Smooth muscle cell (in vitro differentiated cells): ENCODE data around the gene NRP2. TPM values are rescaled to one million over a fixed set of nuclear protein-coding genes. Genes with fewer than 3 reads are reported as not detected.

ENCODE experiments used
- DNase-seq: peaks from one replicate; lab custom pipeline; 2025; ENCODE audit not compliant: unreplicated experiment; lab: John Stamatoyannopoulos, UW
- H2AFZ ChIP-seq: fragments of 200-600 bp; sonication (generic); 2 replicates; pipeline ENCODE4 v1.6.0; 2016; ENCODE audit warnings: antibody characterized with exemption, low read depth, mild to moderate bottlenecking
- H3F3A ChIP-seq: fragments of 200-600 bp; sonication (generic); 2 replicates; pipeline ENCODE4 v1.6.0; 2017; ENCODE audit warnings: antibody characterized with exemption, low read depth
- H3K27ac ChIP-seq: fragments of 200-600 bp; sonication (generic); 2 replicates; pipeline ENCODE4 v1.5.1; 2016; ENCODE audit warnings: low read depth, mild to moderate bottlenecking
- H3K27me3 ChIP-seq: fragments of 200-600 bp; sonication (generic); 2 replicates; pipeline ENCODE4 v1.6.1; 2016; ENCODE audit warnings: low read depth, mild to moderate bottlenecking
- H3K36me3 ChIP-seq: fragments of 200-600 bp; sonication (generic); 2 replicates; pipeline ENCODE4 v1.5.1; 2016; ENCODE audit warnings: low read depth
- H3K4me1 ChIP-seq: fragments of 200-600 bp; sonication (generic); 2 replicates; pipeline ENCODE4 v1.5.1; 2016; ENCODE audit warnings: low read depth
- H3K4me2 ChIP-seq: fragments of 200-600 bp; sonication (generic); 2 replicates; pipeline ENCODE4 v1.6.0; 2016; ENCODE audit warnings: mild to moderate bottlenecking
- H3K4me3 ChIP-seq: fragments of 200-600 bp; sonication (generic); 2 replicates; pipeline ENCODE4 v1.5.1; 2016; ENCODE audit warnings: mild to moderate bottlenecking
- H3K79me2 ChIP-seq: fragments of 200-600 bp; sonication (generic); 2 replicates; pipeline ENCODE4 v1.6.0; 2016; ENCODE audit warnings: low read depth, mild to moderate bottlenecking
- H3K9ac ChIP-seq: fragments of 200-600 bp; sonication (generic); 2 replicates; pipeline ENCODE4 v1.6.0; 2016; ENCODE audit warnings: low read depth
- H3K9me3 ChIP-seq: fragments of 200-600 bp; sonication (generic); replicated peaks from 2 replicates; pipeline ENCODE4 v1.5.1; 2016; ENCODE audit warnings: low read depth
- H4K20me1 ChIP-seq: fragments of 200-600 bp; sonication (generic); 2 replicates; pipeline ENCODE4 v1.6.0; 2016; ENCODE audit warnings: low read depth
- WGBS: methylation state at CpG from one replicate; pipeline ENCODE4 v1.1.7; 2016; ENCODE audit warnings: low lambda C conversion rate; 5-methylcytosine and 5-hydroxymethylcytosine counted together
- polyA plus RNA-seq: library from polyadenylated mRNA; unstranded; fragments of >200 nt; fragmentation: Nextera tagmentation; extraction: Ambion mirVana; gene quantifications from 2 replicates; pipeline ENCODE4 v1.2.1, GENCODE V29; 2016
- total RNA-seq: library from RNA; depleted of rRNA; stranded (reverse); fragments of >200 nt; gene quantifications from 2 replicates; pipeline ENCODE4 v1.2.3, GENCODE V29; 2014
- TF ChIP-seq, protein P1 (sequence below): fragments of 200-600 bp; sonication (generic); IDR thresholded peaks from 2 replicates; pipeline ENCODE4 v1.5.1; 2017; ENCODE audit warnings: borderline replicate concordance, mild to moderate bottlenecking, antibody characterized with exemption; ENCODE audit not compliant: insufficient read depth, poor library complexity, severe bottlenecking

Gene NRP2
- total and polyA plus RNA-seq, 2 experiments from 2014 or later = 58.4 to 96.1 TPM

DNA sequence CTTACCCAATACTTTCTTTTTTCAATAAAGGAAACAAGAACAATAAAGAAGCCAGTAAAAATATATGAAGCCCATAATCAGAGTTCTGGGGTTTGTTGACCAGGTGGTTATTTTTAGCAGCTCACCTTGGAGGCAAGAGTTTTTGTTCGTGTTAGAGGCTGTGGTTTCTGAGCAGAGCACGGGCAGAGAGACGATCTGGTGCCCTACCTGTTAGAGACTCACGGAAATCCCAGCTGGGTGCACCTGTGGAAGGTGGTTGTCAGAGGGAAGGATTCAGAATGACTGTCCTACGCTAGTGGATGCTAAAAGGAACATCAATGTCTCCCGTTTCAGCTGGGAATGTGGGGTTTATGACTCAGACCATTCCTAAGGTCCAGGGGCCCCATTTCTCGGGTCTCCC is 87.6 kb downstream of the NRP2 start:
- Histone ChIP-seq H3K4me1 (peaks cover 5% of the 10 kb centered on the region), H3F3A (peaks cover 3% of the 10 kb centered on the region), H2AFZ (no peak overlapping the region), H3K79me2 (no peaks in the 10 kb centered on the region), H4K20me1 (no peaks in the 10 kb centered on the region), H3K27ac (peak overlapping the region; percentile 79), H3K9ac (no peak overlapping the region), H3K4me3 (no peak overlapping the region), H3K9me3 (no peaks in the 10 kb centered on the region), H3K4me2 (peak overlapping the region; percentile 35), H3K27me3 (no peaks in the 10 kb centered on the region), H3K36me3 (no peaks in the 10 kb centered on the region)
- TF ChIP-seq, protein P1, sequence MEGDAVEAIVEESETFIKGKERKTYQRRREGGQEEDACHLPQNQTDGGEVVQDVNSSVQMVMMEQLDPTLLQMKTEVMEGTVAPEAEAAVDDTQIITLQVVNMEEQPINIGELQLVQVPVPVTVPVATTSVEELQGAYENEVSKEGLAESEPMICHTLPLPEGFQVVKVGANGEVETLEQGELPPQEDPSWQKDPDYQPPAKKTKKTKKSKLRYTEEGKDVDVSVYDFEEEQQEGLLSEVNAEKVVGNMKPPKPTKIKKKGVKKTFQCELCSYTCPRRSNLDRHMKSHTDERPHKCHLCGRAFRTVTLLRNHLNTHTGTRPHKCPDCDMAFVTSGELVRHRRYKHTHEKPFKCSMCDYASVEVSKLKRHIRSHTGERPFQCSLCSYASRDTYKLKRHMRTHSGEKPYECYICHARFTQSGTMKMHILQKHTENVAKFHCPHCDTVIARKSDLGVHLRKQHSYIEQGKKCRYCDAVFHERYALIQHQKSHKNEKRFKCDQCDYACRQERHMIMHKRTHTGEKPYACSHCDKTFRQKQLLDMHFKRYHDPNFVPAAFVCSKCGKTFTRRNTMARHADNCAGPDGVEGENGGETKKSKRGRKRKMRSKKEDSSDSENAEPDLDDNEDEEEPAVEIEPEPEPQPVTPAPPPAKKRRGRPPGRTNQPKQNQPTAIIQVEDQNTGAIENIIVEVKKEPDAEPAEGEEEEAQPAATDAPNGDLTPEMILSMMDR = no peak
- WGBS = 83% methylated on average over 7 of the region's 7 CpGs
- no peak for DNase-seq

DNA sequence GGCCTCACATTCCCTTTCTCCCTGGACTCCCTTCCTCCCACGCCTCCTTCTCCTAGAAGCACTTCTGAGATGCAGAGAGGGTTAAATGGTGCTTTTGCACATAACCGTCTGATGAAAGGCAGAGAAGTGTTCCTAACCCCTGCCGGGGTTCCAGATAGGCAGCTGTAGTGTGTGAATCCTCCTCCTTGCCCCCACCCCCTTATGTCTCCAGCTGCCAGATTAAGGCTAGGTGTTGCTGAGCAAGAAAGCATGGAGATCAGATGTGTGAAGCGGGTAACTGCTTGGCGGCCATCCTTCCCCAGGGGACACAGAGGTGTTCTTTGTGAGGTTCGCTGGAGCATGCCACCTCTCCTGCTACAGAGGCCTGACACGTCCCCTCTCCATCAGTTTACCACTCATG is 88.3 kb downstream of the NRP2 start:
- H3K27ac ChIP-seq = no peak overlapping the region
- WGBS = 73% methylated on average over 7 of the region's 7 CpGs
- no peaks in the 10 kb centered on the region for H3K79me2 ChIP-seq
- H3F3A ChIP-seq = peaks cover 3% of the 10 kb centered on the region
- H3K4me3 ChIP-seq = no peak overlapping the region
- H4K20me1 ChIP-seq = no peaks in the 10 kb centered on the region
- no peak overlapping the region for H3K4me2 ChIP-seq
- no peak overlapping the region for H3K9ac ChIP-seq
- H3K27me3 ChIP-seq = no peaks in the 10 kb centered on the region
- no peak for DNase-seq
- peaks cover 5% of the 10 kb centered on the region for H3K4me1 ChIP-seq
- TF ChIP-seq, protein P1 = no peak
- H2AFZ ChIP-seq = no peak overlapping the region
- no peaks in the 10 kb centered on the region for H3K9me3 ChIP-seq
- no peaks in the 10 kb centered on the region for H3K36me3 ChIP-seq

DNA sequence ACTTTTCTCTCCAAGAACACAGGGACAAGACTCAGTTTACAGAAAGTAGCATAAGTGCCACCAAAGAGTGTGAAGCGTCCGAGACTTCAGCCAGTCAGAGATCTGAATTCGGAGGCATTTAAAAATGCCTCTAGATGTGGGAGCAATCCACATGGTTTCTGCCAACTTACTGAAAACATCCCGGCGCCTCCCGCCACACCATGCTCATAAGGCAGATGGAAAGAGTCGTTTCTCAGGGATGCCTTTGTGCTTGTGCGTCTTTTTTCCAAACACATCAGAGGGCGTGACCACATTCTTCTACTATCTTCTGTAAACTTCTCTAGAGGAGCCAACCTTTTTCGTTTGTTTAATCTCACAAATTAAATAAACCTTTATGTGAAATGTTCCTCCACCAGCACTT is 88.7 kb downstream of the NRP2 start:
- Histone ChIP-seq H3K9me3 (no peaks in the 10 kb centered on the region), H3K36me3 (no peaks in the 10 kb centered on the region), H3K27me3 (no peaks in the 10 kb centered on the region), H3K27ac (no peak overlapping the region), H3K79me2 (no peaks in the 10 kb centered on the region), H3F3A (peaks cover 3% of the 10 kb centered on the region), H4K20me1 (no peaks in the 10 kb centered on the region), H3K4me2 (no peak overlapping the region), H2AFZ (no peak overlapping the region), H3K9ac (no peak overlapping the region), H3K4me3 (no peak overlapping the region), H3K4me1 (peaks cover 5% of the 10 kb centered on the region)
- WGBS = 80% methylated on average over 10 of the region's 10 CpGs
- DNase-seq = no peak
- TF ChIP-seq, protein P1 = no peak

DNA sequence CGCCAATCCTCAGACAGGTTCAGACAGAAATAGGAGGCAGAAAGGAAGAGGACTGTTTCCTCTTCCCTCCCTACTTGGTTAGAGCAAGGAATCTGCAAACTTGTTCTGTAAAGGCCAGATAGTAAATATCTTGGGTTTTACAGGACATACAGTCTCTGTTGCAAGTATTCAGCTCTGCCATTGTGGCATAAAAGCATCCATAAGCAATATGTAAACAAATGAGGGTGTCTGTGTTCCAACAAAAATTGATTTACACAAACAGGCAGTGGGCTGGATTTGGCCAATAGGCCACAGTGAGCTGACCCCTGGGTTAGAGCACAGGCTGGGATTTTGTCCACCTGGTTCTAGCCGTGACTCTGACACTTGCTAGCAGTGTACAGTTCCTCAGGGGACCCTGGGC is 89.4 kb downstream of the NRP2 start:
- no peak for DNase-seq
- Histone ChIP-seq H3K4me3 (no peak overlapping the region), H3K27me3 (no peaks in the 10 kb centered on the region), H3K4me2 (no peak overlapping the region), H3K79me2 (no peaks in the 10 kb centered on the region), H3K36me3 (no peaks in the 10 kb centered on the region), H4K20me1 (no peaks in the 10 kb centered on the region), H2AFZ (no peak overlapping the region), H3K4me1 (peaks cover 5% of the 10 kb centered on the region), H3K9ac (no peak overlapping the region), H3K27ac (no peak overlapping the region), H3K9me3 (no peaks in the 10 kb centered on the region), H3F3A (peaks cover 3% of the 10 kb centered on the region)
- WGBS = 98% methylated on average over 2 of the region's 2 CpGs
- TF ChIP-seq, protein P1 = no peak
